Breast epithelium (tissue), 3 donors: ENCODE data around the gene UBE4B.

ENCODE experiments used
- CTCF ChIP-seq, 3 donors: fragments of 450-650 bp; IDR thresholded peaks; one replicate each; pipeline ENCODE4 v1.5.1; 2016 to 2017; ENCODE audit warnings: antibody characterized with exemption in 3 of 3, mild to moderate bottlenecking in 3 of 3, moderate library complexity in 3 of 3
- POLR2A ChIP-seq: fragments of 450-650 bp; IDR thresholded peaks from one replicate; pipeline ENCODE4 v1.6.1; 2016; ENCODE audit warnings: antibody characterized with exemption, mild to moderate bottlenecking, moderate library complexity
- POLR2AphosphoS5 ChIP-seq, 3 donors: sonication (generic); formaldehyde crosslinking; IDR thresholded peaks; one replicate each; pipeline ENCODE4 v1.6.1; 2017; ENCODE audit warnings: antibody characterized with exemption in 3 of 3

DNA sequence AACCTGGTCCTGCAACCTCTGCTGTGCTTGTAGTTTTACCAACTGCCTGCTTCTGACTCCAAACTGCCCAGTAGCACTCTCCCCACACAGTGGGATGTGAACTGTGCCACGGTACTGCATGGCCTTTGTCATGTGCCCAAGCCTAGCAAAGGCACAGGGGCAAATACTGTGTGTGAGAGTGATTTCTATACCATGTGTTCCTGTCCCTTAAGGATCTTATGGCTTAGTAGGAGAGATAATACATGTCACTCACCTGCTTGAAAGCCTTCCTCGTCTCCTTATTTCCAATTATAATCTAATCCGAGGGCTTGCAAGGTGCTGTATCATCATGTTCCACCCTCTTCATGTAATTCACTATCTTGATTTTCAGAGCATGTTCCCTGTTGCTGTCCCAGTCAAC lies 51.3 kb downstream of the UBE4B start:
- no peak for TF ChIP-seq CTCF (IDR thresholded peaks at IDR 0.05)
- no peak for TF ChIP-seq POLR2A
- TF ChIP-seq POLR2AphosphoS5 (IDR thresholded peaks at IDR 0.05): no peak
